Measurements from ENCODE around the gene RAB11FIP5.

GRCh38 chr2:73076701-73077423 lies 35.9 kb downstream of the RAB11FIP5 start:
- no peak for TF ChIP-seq CTCF (IDR thresholded peaks at IDR 0.05)
- no peak for TF ChIP-seq POLR2AphosphoS5 (IDR thresholded peaks at IDR 0.05)
- no peak for TF ChIP-seq POLR2A (IDR thresholded peaks at IDR 0.05)

Measured in stomach (tissue), 4 donors.